HCT116 (cell line): ENCODE results near the gene SPATS1.

ENCODE experiments used
- EZH2 ChIP-seq: fragments of 200-600 bp; sonication (generic); IDR thresholded peaks from 2 replicates; pipeline ENCODE4 v1.6.1; 2017; ENCODE audit warnings: antibody characterized with exemption, mixed run types
- TCF7L2 ChIP-seq: IDR thresholded peaks from 2 replicates; pipeline ENCODE4 v1.7.0; 2011; ENCODE audit warnings: borderline replicate concordance, inconsistent platforms; ENCODE audit not compliant: insufficient read depth, insufficient read length; ENCODE audit errors: extremely low read depth
- TF ChIP-seq, protein P1 (sequence below), 3 experiments: fragments of 200-600 bp in 1 of 3; sonication (generic) in 1 of 3; IDR thresholded peaks in 2 of 3; conservative IDR thresholded peaks in 1 of 3; 2 replicates each; pipeline ENCODE4 v1.5.1; 2012 to 2017; ENCODE audit warnings: low read depth in 2 of 3, low read length in 2 of 3, antibody characterized with exemption in 1 of 3, borderline replicate concordance in 1 of 3, control low read depth in 1 of 3, mild to moderate bottlenecking in 1 of 3, mixed read lengths in 1 of 3, mixed run types in 1 of 3, moderate library complexity in 1 of 3; ENCODE audit not compliant: insufficient read depth in 1 of 3

DNA sequence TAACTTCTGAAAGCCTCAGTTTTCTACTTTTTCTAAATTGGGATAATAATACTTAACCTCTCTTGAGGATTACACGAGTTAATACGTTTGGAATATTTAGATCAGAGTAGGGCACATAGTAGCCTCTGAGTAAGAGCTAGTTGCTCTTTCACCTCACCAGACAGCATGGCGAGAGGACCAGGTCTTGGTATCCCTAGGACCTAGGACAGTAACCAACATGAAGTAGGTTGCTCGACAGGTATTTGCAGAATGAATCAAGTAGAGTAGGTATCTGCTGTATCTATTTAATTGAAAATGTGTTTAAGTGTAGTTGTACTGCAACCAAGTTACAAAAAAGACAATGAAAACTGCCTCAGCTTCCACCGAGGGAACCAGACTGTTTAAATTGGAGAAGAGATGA lies 46.4 kb downstream of the SPATS1 start:
- TF ChIP-seq, protein P1, sequence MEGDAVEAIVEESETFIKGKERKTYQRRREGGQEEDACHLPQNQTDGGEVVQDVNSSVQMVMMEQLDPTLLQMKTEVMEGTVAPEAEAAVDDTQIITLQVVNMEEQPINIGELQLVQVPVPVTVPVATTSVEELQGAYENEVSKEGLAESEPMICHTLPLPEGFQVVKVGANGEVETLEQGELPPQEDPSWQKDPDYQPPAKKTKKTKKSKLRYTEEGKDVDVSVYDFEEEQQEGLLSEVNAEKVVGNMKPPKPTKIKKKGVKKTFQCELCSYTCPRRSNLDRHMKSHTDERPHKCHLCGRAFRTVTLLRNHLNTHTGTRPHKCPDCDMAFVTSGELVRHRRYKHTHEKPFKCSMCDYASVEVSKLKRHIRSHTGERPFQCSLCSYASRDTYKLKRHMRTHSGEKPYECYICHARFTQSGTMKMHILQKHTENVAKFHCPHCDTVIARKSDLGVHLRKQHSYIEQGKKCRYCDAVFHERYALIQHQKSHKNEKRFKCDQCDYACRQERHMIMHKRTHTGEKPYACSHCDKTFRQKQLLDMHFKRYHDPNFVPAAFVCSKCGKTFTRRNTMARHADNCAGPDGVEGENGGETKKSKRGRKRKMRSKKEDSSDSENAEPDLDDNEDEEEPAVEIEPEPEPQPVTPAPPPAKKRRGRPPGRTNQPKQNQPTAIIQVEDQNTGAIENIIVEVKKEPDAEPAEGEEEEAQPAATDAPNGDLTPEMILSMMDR (IDR thresholded peaks at IDR 0.05 in 2 of 3, conservative IDR thresholded peaks at IDR 0.05 in 1 of 3; ENCODE audit: borderline replicate concordance in 1 of 3, insufficient read depth in 1 of 3, low read depth in 2 of 3, low read length in 2 of 3), result no peak
- TF ChIP-seq TCF7L2 (no peak), EZH2 (no peak)
